CD14-positive monocyte (primary cell): ENCODE results near the gene PLEKHA7. TPM values are rescaled to one million over a fixed set of nuclear protein-coding genes. Genes with fewer than 3 reads are reported as not detected.

ENCODE experiments used
- DNase-seq, 3 donors: peaks; one replicate each; pipeline ENCODE4 v3.0.0-alpha.2; 2011 to 2022
- H2AFZ ChIP-seq: 2 replicates; pipeline ENCODE4 v1.6.0; 2012; ENCODE audit warnings: mild to moderate bottlenecking, low read depth, low read length, inconsistent platforms; ENCODE audit not compliant: insufficient read depth, poor library complexity, severe bottlenecking
- H3K27ac ChIP-seq, 2 donors: 1 replicate in 1 of 2; 2 replicates in 1 of 2; pipeline ENCODE4 v1.5.1; 2012 to 2013; ENCODE audit warnings: low read length in 2 of 2, control low read depth in 1 of 2, inconsistent platforms in 1 of 2, low read depth in 1 of 2, mild to moderate bottlenecking in 1 of 2
- H3K27me3 ChIP-seq, 2 donors: one replicate each; pipeline versions ENCODE4 v1.6.0 to v1.6.1; 2011 to 2013; ENCODE audit warnings: low read length in 2 of 2; ENCODE audit not compliant: control insufficient read depth in 2 of 2, insufficient read depth in 2 of 2
- H3K36me3 ChIP-seq, 2 donors: replicated peaks in 1 of 2; 1 replicate in 1 of 2; 2 replicates in 1 of 2; pipeline versions ENCODE4 v1.5.1 to v1.6.1; 2012 to 2013; ENCODE audit warnings: low read length in 2 of 2, control low read depth in 1 of 2, inconsistent platforms in 1 of 2, mild to moderate bottlenecking in 1 of 2; ENCODE audit not compliant: insufficient read depth in 2 of 2, control insufficient read depth in 1 of 2
- H3K4me1 ChIP-seq, 2 donors: 1 replicate in 1 of 2; 2 replicates in 1 of 2; pipeline versions ENCODE4 v1.5.1 to v1.6.1; 2012 to 2013; ENCODE audit warnings: low read length in 2 of 2, control low read depth in 1 of 2, inconsistent platforms in 1 of 2, mild to moderate bottlenecking in 1 of 2, moderate library complexity in 1 of 2; ENCODE audit not compliant: insufficient read depth in 2 of 2, control insufficient read depth in 1 of 2
- H3K4me2 ChIP-seq: replicated peaks from 2 replicates; pipeline ENCODE3; 2012; ENCODE audit warnings: low read length, moderate library complexity, mild to moderate bottlenecking; ENCODE audit not compliant: poor library complexity, severe bottlenecking; ENCODE audit errors: extremely low read depth
- H3K4me3 ChIP-seq, 3 experiments: fragments of 200-600 bp in 1 of 3; sonication (generic) in 1 of 3; replicated peaks in 1 of 3; 1 replicate in 2 of 3; 2 replicates in 1 of 3; pipeline ENCODE4 v1.5.1; 2011 to 2013; ENCODE audit warnings: low read length in 3 of 3, mild to moderate bottlenecking in 3 of 3, control low read depth in 2 of 3, low read depth in 2 of 3, inconsistent platforms in 1 of 3, moderate library complexity in 1 of 3
- H3K79me2 ChIP-seq: 2 replicates; pipeline ENCODE4 v1.6.0; 2012; ENCODE audit warnings: mild to moderate bottlenecking, control low read depth, inconsistent platforms, low read length, moderate library complexity; ENCODE audit not compliant: insufficient read depth
- H3K9ac ChIP-seq: 2 replicates; pipeline ENCODE4 v1.6.0; 2017; ENCODE audit warnings: low read length, mild to moderate bottlenecking; ENCODE audit not compliant: insufficient read depth, poor library complexity, severe bottlenecking
- H3K9me3 ChIP-seq, 2 donors: replicated peaks in 1 of 2; 1 replicate in 1 of 2; 2 replicates in 1 of 2; pipeline versions ENCODE4 v1.5.1 to v1.6.1; 2012 to 2013; ENCODE audit warnings: low read length in 2 of 2, control low read depth in 1 of 2; ENCODE audit not compliant: control insufficient read depth in 1 of 2, insufficient read depth in 1 of 2
- H4K20me1 ChIP-seq: 2 replicates; pipeline ENCODE4 v1.6.0; 2012; ENCODE audit warnings: mild to moderate bottlenecking, low read length, control low read depth, moderate library complexity; ENCODE audit not compliant: insufficient read depth
- H3K27ac Mint-ChIP-seq, 7 donors: one replicate each; pipeline ENCODE4 v1.8.0; 2020; ENCODE audit warnings: mild to moderate bottlenecking in 7 of 7, mixed read lengths in 7 of 7, moderate library complexity in 6 of 7, inconsistent platforms in 2 of 7
- H3K27me3 Mint-ChIP-seq, 3 donors: one replicate each; pipeline ENCODE4 v1.8.0; 2021 to 2022; ENCODE audit warnings: low read depth in 3 of 3, mild to moderate bottlenecking in 3 of 3, mixed read lengths in 3 of 3, moderate library complexity in 3 of 3, inconsistent platforms in 1 of 3
- H3K36me3 Mint-ChIP-seq, 2 donors: one replicate each; pipeline ENCODE4 v1.8.0; 2020; ENCODE audit warnings: mixed read lengths in 2 of 2, inconsistent platforms in 1 of 2, mild to moderate bottlenecking in 1 of 2
- H3K4me1 Mint-ChIP-seq: one replicate; pipeline ENCODE4 v1.8.0; 2020; ENCODE audit warnings: mild to moderate bottlenecking, mixed read lengths
- H3K4me3 Mint-ChIP-seq, 2 donors: one replicate each; pipeline ENCODE4 v1.8.0; 2020; ENCODE audit warnings: mild to moderate bottlenecking in 2 of 2, mixed read lengths in 2 of 2, moderate library complexity in 1 of 2
- H3K9me3 Mint-ChIP-seq, 7 donors: one replicate each; pipeline ENCODE4 v1.8.0; 2020 to 2022; ENCODE audit warnings: mixed read lengths in 7 of 7, mild to moderate bottlenecking in 6 of 7, moderate library complexity in 6 of 7, inconsistent platforms in 2 of 7
- CTCF ChIP-seq: fragments of 200-600 bp; IDR thresholded peaks from one replicate; pipeline ENCODE4 v1.8.0; 2022; ENCODE audit warnings: antibody characterized with exemption, mild to moderate bottlenecking
- WGBS: methylation state at CpG from one replicate; pipeline ENCODE4 v1.1.5; 2013; ENCODE audit warnings: missing lambda C conversion rate; ENCODE audit not compliant: insufficient coverage; 5-methylcytosine and 5-hydroxymethylcytosine counted together
- intact Hi-C, 2 donors: fragments of 100-400 bp; cut with micrococcal nuclease; formaldehyde crosslinking; loops; one replicate each; pipeline versions ENCODE4 v1.15.0 to v1.15.1; 2023
- polyA plus RNA-seq, 3 donors: library from polyadenylated mRNA; depleted of rRNA in 1 of 3; unstranded in 2 of 3; stranded (reverse) in 1 of 3; fragments of 300-500 nt in 2 of 3; fragments of >200 nt in 1 of 3; fragmentation: Illumina TruSeq in 2 of 3; gene quantifications; 1 replicate in 2 of 3; 2 replicates in 1 of 3; pipeline ENCODE4 v1.2.3, GENCODE V29; 2012 to 2021

Gene PLEKHA7
- polyA plus RNA-seq, 3 donors, result 0.05 to 0.92 (median 0.22) TPM

DNA sequence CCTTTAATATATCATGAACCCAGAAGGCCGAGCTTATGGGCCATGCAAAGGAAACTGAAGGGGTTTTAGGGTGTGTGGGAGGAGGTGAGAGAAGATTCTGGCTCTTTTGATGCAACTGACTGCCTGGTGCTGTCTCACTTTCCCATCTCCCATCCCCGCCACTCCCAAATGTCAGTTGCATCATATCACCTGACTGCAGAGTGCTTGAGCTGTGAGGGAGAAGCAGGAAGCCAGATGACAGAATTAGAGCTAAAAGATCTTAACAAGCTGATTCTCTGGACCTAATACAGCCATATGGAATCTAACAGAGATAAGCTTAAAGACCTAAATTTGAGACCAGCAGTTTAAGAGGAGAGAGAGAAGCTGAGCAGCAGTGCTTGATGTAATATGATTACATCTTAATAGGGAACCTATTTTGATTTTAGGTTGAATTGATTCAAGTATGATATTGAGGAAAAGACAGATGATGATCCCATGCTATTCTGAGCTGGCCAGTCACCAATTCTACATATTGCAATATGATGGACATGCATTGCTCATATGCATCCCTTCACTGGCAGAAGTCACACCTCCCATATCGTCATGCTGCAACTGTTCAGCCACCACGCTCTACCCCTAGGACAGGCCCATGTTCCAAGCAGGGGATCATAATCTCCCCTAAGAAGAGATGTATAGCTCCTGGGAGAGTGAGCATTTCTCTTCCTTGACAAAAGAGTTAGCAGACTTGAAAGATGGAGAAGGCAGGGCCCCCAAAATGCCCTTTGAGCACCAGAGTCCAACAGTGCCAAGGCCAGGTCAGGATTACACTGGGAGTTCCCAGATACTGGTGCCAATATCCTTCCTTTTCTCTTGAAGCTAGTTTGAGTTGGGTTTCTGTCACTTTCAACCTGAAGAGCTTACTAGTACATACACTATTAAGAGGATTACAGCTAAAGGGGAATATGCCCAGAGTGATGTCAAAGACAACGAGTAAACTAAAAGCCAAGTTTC, 44.9 kb downstream of the PLEKHA7 start:
- no peak overlapping the region for H3K4me2 ChIP-seq
- no peaks in the 10 kb centered on the region for H3K9me3 ChIP-seq
- DNase-seq, result no peak
- WGBS, result no CpG with 5 or more reads among the region's 5 CpGs
- no peaks in the 10 kb centered on the region for H3K27me3 ChIP-seq
- Mint-ChIP-seq H3K27ac (peak overlapping the region in 1 of 7 donors; percentile 36), H3K4me3 (no peak overlapping the region), H3K9me3 (no peaks in the 10 kb centered on the region), H3K36me3 (no peaks in the 10 kb centered on the region), H3K4me1 (peaks cover 4% of the 10 kb centered on the region), H3K27me3 (peaks cover 0 to 6% (median 4%) of the 10 kb centered on the region in 3 donors)
- H3K4me3 ChIP-seq, result no peak overlapping the region
- no peaks in the 10 kb centered on the region for H3K4me1 ChIP-seq
- no peaks in the 10 kb centered on the region for H4K20me1 ChIP-seq
- no peak overlapping the region for H3K27ac ChIP-seq
- H3K9ac ChIP-seq, result no peak overlapping the region
- no peaks in the 10 kb centered on the region for H3K79me2 ChIP-seq
- no peak overlapping the region for H2AFZ ChIP-seq
- no peak for TF ChIP-seq CTCF
- intact Hi-C loops, result no loop called here
- H3K36me3 ChIP-seq, result no peaks in the 10 kb centered on the region

- intact Hi-C loops, result no loop called here
- peaks cover 0 to 5% (median 3%) of the 10 kb centered on the region in 3 donors for H3K27me3 Mint-ChIP-seq
- Histone ChIP-seq H3K4me1 (no peaks in the 10 kb centered on the region), H3K79me2 (no peaks in the 10 kb centered on the region), H3K9ac (no peak overlapping the region), H3K27ac (no peak overlapping the region), H3K4me3 (no peak overlapping the region), H4K20me1 (no peaks in the 10 kb centered on the region), H2AFZ (no peak overlapping the region), H3K9me3 (no peaks in the 10 kb centered on the region), H3K36me3 (no peaks in the 10 kb centered on the region), H3K27me3 (no peaks in the 10 kb centered on the region), H3K4me2 (no peak overlapping the region)
- no peak for TF ChIP-seq CTCF
- H3K4me1 Mint-ChIP-seq, result no peaks in the 10 kb centered on the region
- no peaks in the 10 kb centered on the region for H3K9me3 Mint-ChIP-seq
- no peak overlapping the region for H3K27ac Mint-ChIP-seq
- WGBS, result 97% methylated on average over 2 of the region's 2 CpGs
- H3K36me3 Mint-ChIP-seq, result no peaks in the 10 kb centered on the region
- no peak for DNase-seq
- no peak overlapping the region for H3K4me3 Mint-ChIP-seq
Observed at GRCh38 chr11:16968196-16968595, 46.0 kb downstream of the PLEKHA7 start.
